ENCODE data around the gene ZFHX3.

DNA sequence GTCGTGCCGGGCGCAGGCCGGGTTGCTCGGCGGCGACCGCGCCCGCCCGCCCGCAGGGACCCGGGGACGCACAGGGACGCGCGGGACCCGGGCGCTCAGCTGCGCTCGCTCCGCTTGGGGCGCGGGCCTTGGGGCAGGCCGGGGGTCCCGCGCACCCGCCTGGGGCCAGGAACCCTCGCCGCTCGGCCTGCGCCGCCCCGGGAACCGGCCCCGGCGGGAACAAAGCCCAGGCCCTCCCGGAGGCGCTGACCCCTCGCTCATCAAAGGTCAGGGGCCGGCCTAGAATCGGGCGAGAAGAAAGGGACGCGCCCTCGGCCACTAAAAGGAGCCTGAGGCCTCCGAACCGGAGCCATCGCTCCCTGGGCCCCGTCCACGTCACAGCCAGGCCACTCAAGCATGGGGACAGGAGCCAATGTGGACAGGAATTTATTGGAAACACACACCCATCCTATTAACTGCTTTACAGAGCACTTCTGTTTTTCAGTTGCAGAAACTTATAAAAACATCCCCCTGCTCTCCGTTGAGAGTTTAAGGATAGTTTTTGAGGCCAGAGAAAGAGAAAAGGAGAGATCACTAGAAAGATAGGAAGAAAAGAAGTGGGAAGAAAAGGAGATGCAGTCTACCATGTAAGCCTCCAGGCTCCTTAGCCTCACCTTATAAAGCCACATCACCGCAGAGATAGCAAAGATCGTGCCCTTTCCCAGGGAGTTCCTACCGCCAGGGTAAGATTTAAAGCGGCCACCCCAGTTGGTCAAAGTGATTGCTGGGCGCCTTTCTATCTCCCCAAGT, 558 bp upstream of the ZFHX3 start:
- peak in 1 of 2 donors; percentile 36 for TF ChIP-seq POLR2A (IDR thresholded peaks at IDR 0.05)
- TF ChIP-seq, protein P1, sequence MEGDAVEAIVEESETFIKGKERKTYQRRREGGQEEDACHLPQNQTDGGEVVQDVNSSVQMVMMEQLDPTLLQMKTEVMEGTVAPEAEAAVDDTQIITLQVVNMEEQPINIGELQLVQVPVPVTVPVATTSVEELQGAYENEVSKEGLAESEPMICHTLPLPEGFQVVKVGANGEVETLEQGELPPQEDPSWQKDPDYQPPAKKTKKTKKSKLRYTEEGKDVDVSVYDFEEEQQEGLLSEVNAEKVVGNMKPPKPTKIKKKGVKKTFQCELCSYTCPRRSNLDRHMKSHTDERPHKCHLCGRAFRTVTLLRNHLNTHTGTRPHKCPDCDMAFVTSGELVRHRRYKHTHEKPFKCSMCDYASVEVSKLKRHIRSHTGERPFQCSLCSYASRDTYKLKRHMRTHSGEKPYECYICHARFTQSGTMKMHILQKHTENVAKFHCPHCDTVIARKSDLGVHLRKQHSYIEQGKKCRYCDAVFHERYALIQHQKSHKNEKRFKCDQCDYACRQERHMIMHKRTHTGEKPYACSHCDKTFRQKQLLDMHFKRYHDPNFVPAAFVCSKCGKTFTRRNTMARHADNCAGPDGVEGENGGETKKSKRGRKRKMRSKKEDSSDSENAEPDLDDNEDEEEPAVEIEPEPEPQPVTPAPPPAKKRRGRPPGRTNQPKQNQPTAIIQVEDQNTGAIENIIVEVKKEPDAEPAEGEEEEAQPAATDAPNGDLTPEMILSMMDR (IDR thresholded peaks at IDR 0.05): peak in 3 of 12 donors; percentile 16 to 41 (median 40)

Measured in heart left ventricle (tissue), 13 donors.